ENCODE data around the gene C2CD5. TPM values are rescaled to one million over a fixed set of nuclear protein-coding genes. Genes with fewer than 3 reads are reported as not detected.
"Not testable (repeated sequence)": the region's sequence is repeated elsewhere in the genome, so short reads cannot be mapped to it uniquely, and the experiment has no call there.

The C2CD5 gene
- total RNA-seq, 1 donor from 2014 or later = 19.5 TPM

DNA sequence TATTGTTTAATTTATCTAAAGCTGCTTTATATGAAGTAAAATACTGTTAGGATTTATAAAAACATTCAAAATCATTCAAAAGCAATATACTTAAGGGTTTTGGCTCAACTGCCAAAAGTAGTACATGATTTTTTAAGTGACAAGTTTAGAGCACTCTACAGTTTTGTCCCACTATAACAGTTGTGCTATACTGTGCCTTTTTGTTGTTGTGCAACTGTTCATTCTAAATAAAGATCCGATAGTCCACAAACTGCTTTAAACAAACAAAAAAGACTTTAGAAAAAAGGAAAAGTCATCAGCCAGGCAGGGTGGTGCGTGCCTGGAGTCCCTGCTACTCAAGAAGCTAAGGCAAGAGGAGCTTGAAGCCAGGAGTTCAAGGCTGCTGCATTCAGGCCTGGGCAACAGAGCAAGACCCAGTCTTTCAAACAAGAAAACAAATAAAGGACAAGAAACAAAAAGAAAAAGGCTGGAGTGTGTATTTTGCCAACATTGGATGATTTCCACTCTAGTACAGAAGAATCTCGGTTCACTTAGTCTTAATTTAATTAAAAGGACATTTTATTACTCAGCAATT lies 7.3 kb downstream of the C2CD5 start:
- DNase-seq (ENCODE audit: low read depth, low spot score) = no peak

DNA sequence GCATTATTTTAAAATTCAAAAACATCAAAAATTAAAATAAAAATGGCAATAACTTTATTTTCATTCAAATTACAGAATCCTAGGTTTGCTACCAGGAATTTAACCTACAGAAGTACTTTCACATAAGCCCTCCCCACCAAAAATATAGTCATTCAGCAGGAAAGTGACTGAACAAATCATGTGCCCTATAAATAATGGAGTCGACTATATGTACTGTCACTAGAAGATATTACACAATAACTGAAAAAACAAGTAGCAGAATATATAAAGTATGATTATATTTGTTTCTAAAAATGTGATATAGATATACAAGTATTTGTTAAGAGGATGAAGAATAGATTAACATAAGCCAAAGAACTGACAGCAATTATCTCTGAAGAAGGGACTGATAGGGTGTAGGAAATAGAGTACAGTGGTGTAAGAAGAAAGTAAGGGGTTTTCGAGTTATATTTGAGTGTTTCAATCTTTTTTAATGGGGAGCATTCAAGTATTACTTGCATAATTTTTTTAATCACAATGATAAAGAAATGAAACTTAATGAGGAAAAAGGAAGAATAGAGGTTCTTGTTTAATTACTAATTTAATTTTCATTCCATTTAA lies 7.9 kb downstream of the C2CD5 start:
- no peak for DNase-seq (ENCODE audit: low read depth, low spot score)

DNA sequence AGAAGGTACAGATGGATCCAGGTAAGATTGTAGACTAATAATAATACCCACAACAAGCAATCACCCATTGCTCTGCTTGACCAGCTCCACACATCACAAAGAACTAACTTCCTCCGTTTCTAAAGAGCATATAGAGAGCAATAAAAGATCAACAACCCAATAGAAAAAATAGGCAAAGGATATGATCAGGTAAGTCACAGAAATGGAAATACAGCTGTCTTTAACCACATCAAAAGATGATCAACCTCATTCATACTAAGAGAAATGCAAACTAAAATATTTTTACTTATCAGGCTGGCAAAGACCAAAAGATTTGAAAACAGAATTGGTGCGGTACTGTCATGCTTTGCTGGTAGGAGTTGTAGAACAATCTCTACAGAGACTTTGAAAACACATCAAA lies 8.9 kb downstream of the C2CD5 start:
- DNase-seq (ENCODE audit: low read depth, low spot score) = no peak

DNA sequence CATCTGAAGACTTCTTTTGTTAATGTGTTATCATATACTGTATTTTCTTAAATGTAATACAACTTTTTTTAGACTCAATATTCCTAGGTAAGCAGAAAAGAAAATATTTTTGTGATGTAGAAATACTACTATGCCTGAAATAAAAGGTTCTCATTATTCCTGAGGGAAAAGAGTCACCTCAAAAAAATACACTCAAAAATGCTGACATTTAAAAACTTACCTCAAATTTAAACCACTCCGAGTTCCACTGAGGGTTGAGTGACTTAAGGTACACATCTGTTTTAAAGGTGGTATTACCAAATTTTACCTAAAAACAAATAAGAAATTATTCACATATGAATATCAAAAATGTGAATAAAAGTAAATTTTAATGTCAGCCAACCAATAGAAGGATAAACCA lies 9.3 kb downstream of the C2CD5 start:
- DNase-seq (ENCODE audit: low read depth, low spot score) = no peak

DNA sequence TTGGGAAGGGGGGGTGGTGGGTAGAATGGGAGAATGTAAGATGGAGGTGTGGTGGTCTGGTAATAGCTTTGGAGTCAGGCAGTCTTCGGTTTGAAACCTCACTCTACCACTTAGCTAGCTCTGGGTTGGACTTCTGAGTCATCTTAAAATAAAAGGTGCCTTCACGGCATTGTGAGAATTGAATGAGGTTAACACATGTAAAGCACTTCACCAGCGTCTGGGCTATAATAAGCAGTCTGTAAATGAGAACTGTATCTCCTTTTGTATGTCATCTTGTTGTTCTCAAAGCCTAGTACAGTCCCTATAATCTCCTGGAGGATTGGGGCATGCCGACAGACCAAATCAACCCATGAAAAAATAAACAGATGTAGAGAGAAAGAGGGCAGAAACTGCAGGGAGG lies 11.2 kb downstream of the C2CD5 start:
- no peak for DNase-seq (ENCODE audit: low read depth, low spot score)

DNA sequence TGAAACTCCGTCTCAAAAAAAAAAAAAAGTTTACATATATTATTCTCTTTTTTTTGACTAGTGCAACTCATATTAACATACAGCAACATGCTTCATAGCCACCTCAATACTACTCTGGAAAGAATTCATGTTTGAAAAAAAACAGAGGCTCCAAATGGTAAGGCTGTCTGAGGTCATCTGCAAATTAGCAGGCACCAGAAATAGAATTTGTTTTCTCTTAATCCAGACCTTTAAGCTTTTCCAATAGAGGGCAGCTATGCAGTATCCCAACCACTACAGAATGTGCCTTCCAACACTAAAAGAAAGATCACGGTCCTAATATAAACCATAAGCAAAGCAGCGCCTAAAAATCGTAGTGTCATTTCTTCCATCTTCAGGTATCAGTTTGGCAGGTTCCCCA lies 12.0 kb downstream of the C2CD5 start:
- no peak for DNase-seq (ENCODE audit: low read depth, low spot score)

DNA sequence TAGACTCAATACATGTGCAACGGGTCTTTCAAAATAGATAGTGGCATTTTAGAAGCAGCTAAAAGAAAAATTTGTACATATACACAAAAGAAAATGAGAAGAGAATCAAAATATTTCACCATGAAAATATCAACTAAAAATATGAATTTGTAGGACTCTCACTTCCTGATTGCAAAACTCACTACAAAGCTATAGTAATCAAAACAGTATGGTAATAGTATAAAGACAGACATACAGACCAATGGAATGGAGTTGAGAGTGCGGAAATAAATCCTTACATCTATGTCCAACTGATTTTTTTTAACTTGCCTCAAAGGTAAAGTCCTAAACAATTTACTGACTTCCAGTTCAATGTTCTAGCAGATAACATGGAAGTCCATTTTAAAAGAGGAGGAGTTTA lies 13.1 kb downstream of the C2CD5 start:
- DNase-seq (ENCODE audit: low read depth, low spot score) = no peak

DNA sequence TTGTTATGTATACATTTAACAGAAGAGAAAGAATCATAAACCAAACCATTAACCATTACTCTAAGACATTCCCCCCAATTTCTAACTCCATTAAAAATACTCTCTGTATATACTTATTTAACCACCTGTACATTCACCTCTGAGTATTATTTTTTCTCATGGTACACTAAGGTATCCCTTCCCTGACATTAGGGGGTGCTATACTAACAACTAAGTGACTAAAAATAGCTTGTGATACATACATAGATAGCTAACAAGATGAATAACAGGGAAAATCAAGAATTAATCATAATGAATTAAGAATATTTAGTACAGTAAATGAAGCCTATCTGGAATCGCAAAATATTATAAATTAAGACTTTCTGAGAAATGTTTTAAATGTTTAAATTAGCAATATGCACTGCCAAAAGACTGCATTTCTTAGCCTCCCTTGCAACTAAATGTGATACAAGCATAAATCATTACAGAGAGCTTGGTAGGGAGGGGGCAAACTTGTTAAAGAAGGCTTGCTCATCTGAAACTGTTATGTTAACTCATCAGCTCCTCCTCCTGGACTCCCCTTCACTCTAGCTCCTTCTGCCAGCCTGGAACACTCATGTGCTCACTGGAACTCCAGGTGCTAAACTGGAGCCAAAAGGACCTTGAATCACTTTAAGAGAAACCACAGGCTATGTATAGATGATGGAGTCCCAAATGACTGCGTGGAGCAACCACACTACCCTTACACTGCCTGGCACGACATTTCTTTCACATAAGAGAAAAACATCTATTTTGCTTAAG lies 14.9 kb downstream of the C2CD5 start:
- no peak for DNase-seq (ENCODE audit: low read depth, low spot score)

DNA sequence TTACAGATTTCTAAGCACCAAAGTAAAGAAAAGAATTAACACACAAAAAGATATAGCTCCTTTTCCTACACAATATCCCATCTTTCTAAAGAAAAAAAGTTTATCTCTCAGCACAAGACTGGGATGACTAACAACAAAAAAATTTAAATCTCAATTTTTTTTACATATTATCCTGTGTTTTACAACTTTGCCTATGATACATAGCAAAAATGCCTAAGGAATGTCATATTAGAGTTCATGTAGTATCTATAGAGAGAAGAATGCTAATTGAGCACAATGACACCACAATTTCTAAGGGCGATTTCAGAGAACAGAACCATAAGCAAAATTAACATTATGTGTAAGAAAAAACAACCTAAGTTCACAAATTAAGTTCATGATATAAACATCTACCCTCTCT lies 16.3 kb downstream of the C2CD5 start:
- DNase-seq (ENCODE audit: low read depth, low spot score) = peak; percentile 32

DNA sequence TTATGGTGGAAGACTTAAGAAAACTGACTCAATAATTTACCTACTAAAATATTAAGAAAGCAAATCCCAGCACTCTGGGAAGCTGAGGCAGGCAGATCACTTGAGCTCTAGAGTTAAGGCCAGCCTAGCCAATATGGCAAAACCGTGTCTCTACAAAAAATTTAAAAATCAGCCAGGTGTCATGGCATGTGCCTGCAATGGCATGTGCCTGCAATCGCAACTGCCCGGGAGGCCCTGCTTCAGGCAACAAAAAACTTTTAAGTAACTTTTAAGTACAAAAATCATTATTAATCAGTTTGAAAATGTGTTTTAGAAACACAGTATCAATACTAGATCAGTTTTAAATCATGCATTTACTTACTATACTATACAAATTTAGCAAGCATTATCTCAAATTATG lies 17.5 kb downstream of the C2CD5 start:
- no peak for DNase-seq (ENCODE audit: low read depth, low spot score)

DNA sequence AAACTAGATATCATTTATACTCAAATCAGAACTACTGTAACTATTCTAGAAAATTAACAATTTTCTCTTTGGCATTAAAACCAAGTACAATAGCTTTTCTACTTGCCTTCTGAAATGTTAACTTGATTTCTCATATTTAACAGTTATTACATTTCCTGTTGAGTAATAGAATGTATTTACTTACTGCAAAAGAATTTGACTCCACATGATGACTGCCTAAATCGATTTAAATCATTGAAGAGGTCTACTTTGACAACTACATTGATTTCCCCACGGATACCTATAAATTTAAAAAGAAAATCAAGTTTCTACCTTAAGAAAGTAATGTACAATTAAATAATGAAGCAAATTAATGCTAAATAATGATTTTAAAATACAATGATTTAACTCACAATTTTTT lies 18.9 kb downstream of the C2CD5 start:
- DNase-seq (ENCODE audit: low read depth, low spot score) = no peak

DNA sequence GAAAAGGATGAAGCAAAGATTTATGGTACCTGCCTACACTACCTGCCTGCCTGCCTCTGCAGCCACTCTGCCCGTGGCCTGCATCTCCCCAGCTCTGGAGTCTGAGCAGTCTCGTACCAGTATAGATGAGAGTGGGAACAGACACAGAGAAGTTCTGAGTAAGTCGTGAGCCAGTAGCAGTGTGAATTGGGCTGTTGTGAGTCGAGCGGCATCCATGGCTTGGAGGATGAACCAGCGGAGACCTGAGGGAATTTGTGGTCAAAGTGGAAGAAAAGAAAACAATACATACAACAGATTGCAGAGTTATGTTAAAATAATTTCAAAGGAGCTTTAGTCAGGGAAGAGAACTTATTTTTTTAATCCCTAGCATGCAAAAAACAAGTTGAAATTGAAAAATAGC lies 25.3 kb downstream of the C2CD5 start:
- DNase-seq (ENCODE audit: low read depth, low spot score) = no peak

DNA sequence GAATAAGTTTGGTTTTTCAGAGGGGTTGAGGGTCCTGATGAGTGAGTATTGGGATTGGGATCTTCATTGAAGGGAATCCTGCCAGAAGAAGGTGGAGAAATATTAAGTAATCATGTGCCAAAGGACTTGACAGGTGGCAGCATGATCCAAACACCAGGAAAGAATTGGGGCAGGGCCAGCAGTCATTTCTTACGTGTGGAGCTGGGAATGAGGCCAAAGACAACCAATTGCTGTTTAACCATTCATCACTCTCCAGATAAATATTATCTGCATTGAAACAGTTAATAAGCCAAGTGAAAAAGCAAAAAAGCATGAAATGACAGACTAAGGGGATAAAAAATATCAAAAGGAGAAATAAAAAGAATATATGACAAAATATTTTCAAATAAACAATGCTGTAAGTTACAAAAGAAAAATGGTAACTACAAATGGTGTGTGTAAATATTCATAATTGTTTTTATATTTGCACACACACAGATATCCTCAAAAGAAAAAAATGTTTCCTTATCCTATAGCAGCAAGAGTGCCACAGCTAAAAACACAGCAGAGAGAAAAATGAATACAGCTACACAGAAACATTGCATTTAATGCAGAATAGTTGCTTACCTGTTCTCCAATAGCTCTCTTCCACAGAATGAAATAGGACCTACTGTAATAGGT lies 26.2 kb downstream of the C2CD5 start:
- DNase-seq (ENCODE audit: low read depth, low spot score) = peak; percentile 26

DNA sequence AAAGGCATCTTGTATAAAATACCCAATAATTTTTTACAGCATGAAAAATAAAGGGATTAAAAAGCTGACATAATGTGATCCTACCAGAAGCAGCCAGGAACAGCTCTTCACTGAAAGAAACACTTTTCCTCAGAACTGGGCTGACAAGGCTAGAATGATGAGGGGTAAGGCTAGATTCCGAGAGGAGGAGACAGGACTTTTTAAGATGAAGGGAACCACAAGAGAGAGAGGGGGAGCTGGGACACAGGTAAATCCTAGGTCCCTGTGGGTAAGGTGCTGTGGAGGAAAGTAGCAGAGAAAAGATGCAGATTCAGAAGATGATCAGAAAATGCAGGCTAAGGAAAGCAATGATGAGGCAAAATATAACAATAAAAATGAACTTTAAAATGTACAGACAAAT lies 29.5 kb downstream of the C2CD5 start:
- no peak for DNase-seq (ENCODE audit: low read depth, low spot score)

DNA sequence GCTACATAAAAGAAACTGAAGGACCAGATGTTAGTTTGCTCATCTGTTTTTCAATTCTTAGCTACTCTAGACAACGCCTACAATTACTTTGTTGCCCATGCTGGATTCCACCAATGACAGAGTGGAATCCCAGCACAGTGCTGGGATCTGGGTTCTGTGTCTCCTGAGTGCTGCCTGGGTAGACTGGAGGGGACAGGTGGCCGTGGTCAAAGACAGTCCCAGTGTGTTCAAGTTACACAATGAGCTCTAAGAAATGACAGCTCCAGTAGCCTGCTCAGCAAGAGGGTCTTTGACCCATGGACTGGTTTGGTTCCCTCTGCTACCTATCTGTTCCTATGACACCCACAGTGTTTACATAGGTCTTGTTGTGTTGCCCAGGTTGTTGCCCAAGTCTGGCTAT lies 38.5 kb downstream of the C2CD5 start:
- no peak for DNase-seq (ENCODE audit: low read depth, low spot score)

DNA sequence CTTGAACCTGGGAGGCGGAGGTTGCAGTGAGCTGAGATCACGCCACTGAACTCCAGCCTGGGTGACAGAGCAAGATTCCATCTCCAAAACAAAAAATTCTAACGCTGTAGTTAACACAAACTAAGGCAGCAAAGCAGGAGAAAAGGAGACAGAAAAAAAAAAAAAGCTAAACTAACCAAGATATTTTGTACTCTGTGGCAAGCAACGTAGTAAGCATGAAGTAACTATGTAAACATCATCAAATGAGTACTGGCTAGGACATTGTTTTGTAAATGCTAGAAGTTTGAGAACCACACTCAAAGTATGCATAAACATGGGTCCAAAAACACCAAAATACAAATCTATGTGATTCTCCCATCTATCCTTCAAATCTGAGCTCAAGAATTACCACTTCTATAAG lies 44.2 kb downstream of the C2CD5 start:
- no peak for DNase-seq (ENCODE audit: low read depth, low spot score)

DNA sequence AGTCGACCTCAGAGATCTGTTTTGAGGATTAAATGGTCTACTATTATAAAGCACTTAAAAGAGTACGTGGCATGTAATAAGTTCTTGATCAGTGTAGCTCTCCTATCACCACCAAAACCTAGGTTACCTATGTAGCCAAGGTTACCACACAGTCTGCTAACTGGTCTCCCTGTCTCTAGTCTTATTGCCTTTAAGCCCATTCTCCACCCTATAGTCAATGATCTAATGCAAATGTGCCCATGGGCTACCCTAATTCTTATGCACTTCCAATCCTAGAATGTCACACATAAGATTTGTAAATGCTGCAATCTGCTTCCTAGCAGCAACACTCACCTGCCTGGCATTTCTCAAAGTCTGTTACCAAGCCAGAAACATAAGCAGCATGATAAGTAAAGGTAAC lies 44.9 kb downstream of the C2CD5 start:
- DNase-seq (ENCODE audit: low read depth, low spot score) = no peak

DNA sequence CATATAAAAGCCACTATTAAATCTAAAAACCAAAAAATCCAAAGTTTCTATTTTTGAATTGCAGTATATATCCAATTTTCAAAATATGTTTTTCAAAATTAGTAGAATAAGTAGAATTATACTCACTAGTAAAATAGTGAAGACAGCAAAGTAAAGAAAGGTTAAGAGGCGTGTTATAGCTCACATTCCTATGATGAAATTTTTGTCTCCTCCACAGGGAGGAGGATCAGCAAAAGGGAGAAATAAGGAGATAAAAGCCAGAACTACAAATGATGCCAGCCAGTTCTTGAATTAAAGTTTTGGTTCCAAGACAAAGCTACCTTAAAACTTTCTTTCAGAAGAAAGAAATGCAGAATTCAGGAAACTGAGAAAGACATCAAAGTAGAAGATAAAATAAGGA lies 50.0 kb downstream of the C2CD5 start:
- DNase-seq (ENCODE audit: low read depth, low spot score) = no peak

DNA sequence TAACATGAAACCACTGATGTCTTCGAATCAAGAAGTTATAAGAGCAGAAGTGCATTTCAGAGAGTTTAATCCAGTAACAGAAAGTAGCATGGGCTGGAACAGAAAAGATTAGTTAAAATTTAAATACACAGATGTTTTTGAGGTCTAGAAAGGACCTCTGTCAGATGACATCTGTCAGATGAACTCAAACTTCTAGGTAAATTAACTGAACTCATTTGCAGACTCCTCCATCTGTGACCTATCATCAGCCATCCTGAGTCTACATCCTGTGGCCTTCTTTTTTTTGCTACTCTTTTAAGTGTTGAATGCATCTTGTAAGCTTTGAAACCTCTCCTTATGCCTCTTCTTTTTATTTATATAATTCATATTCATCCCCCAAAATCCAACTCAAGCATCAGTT lies 53.3 kb downstream of the C2CD5 start:
- no peak for DNase-seq (ENCODE audit: low read depth, low spot score)

DNA sequence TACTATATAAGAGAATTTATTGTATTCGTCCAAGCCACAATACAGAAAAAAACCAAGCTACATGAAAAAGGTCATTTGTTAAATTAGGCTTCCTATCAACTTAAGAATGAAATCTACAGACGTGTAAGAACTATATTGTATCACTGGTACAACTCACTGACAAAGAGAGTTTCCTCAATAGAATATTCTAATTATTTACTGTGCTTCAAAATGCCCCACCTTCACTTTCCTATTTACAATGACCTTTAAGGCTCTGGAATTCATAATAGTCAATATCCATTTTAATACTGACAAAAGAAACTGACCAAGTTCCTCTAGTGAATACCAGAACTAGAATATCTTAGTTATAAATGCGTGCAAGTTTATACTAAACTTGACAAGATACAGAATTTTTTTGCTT lies 55.9 kb downstream of the C2CD5 start:
- no peak for DNase-seq (ENCODE audit: low read depth, low spot score)

DNA sequence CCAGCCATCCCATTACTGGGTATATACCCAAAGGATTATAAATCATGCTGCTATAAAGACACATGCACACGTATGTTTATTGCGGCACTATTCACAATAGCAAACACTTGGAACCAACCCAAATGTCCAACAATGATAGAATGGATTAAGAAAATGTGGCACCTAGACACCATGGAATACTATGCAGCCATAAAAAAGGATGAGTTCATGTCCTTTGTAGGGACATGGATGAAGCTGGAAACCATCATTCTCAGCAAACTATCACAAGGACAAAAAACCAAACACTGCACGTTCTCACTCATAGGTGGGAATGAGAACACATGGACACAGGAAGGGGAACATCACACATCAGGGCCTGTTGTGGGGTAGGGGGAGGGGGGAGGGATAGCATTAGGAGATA lies 56.7 kb downstream of the C2CD5 start:
- DNase-seq (ENCODE audit: low read depth, low spot score) = not testable (repeated sequence)

DNA sequence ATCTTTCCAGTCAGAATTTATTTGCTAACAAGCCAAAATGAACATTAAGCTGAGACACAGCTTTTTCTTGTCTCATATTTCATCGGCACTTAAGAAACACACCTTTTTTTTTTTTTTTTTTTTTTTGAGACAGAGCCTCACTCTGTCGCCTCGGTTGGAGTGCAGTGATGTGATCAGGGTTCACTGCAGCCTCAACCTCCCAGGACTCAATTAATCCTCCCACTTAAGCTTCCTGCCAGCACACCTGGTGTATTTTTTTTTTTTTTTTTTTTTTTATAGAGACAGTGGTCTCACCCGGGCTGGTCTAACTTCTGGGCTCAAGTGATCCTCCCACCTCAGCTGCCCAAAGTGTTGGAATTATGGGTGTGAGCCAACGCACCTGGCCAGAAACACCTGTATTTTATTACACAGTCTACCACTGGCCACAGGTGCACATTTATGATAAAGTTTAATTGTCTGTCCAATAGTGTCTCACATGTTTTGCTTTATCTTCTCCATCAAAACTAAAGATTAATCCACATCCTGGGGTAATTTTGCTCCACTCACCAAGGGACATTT lies 62.7 kb downstream of the C2CD5 start:
- no peak for DNase-seq (ENCODE audit: low read depth, low spot score)
